Activated CD8-positive, alpha-beta T cell treated with anti-CD3 and anti-CD28 coated beads, Interleukin-2, amount 10 ng/mL, durations not matched to agents 7 days and 5 days (primary cell): ENCODE data around the gene RHOG. TPM values are rescaled to one million over a fixed set of nuclear protein-coding genes. Genes with fewer than 3 reads are reported as not detected.
A peak's percentile ranks its signal among the peaks of the same experiment; 100 is the strongest.
"Not testable (repeated sequence)": the region's sequence is repeated elsewhere in the genome, so short reads cannot be mapped to it uniquely, and the experiment has no call there.

Experiments
- ATAC-seq: fragments of 150-1000 bp; cut with Tn5 transposase; one replicate; pipeline ENCODE4 v1.10.0; 2021; ENCODE audit warnings: moderate library complexity
- CTCF ChIA-PET: fragments of 350-600 bp; sonication (Branson Sonifier 250); formaldehyde crosslinking; loops from one replicate; lab custom pipeline; 2021; ENCODE audit warnings: antibody characterized with exemption; lab: Charles Lee
- POLR2A ChIA-PET: fragments of 350-600 bp; sonication (Branson Sonifier 250); formaldehyde crosslinking; loops from one replicate; lab custom pipeline; 2021; ENCODE audit warnings: antibody characterized with exemption; lab: Charles Lee
- DNase-seq: peaks from one replicate; pipeline ENCODE4 v3.0.0-alpha.2; 2020
- H3K27ac Mint-ChIP-seq: one replicate; pipeline ENCODE4 v1.8.0; 2021; ENCODE audit warnings: mild to moderate bottlenecking, mixed read lengths
- H3K27me3 Mint-ChIP-seq: one replicate; pipeline ENCODE4 v1.8.0; 2021; ENCODE audit warnings: low read depth, mixed read lengths
- H3K36me3 Mint-ChIP-seq: one replicate; pipeline ENCODE4 v1.8.0; 2021; ENCODE audit warnings: low read depth, mixed read lengths
- H3K4me1 Mint-ChIP-seq: one replicate; pipeline ENCODE4 v1.8.0; 2021; ENCODE audit warnings: low read depth, mixed read lengths
- H3K4me3 Mint-ChIP-seq: one replicate; pipeline ENCODE4 v1.8.0; 2021; ENCODE audit warnings: mild to moderate bottlenecking, mixed read lengths
- H3K9me3 Mint-ChIP-seq: one replicate; pipeline ENCODE4 v1.8.0; 2022; ENCODE audit warnings: mixed read lengths; ENCODE audit not compliant: insufficient read depth
- total RNA-seq, 2 experiments: library from RNA; stranded (reverse); gene quantifications; one replicate each; pipeline ENCODE4 v1.2.3, GENCODE V29; 2021

Gene RHOG
- total RNA-seq, 2 experiments from 2014 or later: 173 to 191 TPM

DNA sequence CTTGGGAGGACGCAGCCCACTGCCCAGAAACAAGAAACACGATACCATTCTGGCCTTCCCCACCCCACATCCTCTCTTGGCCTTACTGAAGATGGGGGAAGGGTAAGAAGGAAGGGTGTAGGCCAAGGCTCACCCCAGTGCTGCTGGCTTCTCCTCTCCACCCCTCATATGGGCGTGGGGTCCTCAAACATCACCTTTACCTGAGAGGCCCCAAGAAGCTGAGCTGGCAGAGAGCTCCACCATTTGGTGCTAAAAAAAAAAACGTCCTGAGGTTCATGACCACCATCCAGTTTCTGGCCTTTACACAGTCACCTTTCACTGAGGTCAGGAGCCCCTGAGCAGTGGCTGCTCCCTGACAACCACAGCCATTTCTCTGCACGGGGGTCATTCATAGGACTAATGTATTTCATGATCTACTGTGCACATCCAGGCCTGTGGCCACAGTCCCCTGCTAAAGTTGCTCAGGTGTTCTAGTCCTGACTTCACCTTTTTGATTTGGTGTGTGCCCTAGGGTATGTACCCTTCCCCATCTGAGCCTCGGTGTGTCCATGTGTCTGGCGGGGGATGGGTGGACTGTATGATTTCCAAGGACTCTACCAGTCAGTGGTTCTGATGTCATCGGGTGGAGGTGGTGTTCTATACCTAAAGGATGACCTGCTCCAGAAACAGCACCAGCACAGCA, 15.1 kb downstream of the RHOG start:
- CTCF ChIA-PET: interaction anchor here (0.7 to 2.9 kb wide), 13 partner anchors 10 to 260 kb away, joined by 3 to 25 read pairs (median 4); partner anchors contain the start of genes PGAP2 and RHOG
- no peak overlapping the region for H3K4me3 Mint-ChIP-seq
- H3K9me3 Mint-ChIP-seq: no peaks in the 10 kb centered on the region
- H3K4me1 Mint-ChIP-seq: peaks cover 41% of the 10 kb centered on the region
- no peaks in the 10 kb centered on the region for H3K27me3 Mint-ChIP-seq
- H3K36me3 Mint-ChIP-seq: peaks cover 60% of the 10 kb centered on the region
- ATAC-seq: no peak
- no peak for DNase-seq
- H3K27ac Mint-ChIP-seq: peak overlapping the region; percentile 75
- POLR2A ChIA-PET: interaction anchor here (1.0 to 3.3 kb wide), 3 partner anchors 8 to 29 kb away, joined by 3 to 18 read pairs (median 4); partner anchors contain the start of gene RHOG

DNA sequence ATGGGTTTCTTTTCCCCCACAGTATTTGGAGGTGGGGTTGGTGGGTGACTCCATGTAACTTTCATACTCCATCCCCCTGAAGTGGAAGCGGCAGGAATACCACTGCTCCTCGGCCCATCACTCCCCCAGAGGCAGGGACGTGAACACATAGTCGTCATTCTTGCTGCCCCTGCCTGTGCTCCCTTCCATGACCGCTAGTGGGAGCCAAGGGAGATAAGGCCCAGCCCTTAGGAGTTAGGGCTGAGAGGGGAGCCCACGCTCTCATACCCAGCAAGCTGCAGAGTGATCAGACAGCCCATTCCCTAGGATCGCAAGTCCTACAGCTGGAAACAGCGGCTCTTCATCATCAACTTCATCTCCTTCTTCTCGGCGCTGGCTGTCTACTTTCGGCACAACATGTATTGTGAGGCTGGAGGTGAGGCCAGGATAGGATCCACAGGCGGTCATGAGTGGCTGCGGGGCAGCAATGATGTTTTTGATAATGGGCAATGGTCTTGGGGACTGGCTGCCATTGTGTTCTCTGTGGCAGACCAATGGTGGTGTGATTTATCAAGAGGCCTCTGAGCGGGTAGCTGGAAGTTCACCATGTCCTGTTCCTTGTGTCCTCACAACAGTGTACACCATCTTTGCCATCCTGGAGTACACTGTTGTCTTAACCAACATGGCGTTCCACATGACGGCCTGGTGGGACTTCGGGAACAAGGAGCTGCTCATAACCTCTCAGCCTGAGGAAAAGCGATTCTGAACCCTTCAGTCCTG, 15.9 kb downstream of the RHOG start:
- no peak overlapping the region for H3K4me3 Mint-ChIP-seq
- no peaks in the 10 kb centered on the region for H3K27me3 Mint-ChIP-seq
- peak overlapping the region; percentile 46 for H3K27ac Mint-ChIP-seq
- peak; percentile 93 for ATAC-seq
- CTCF ChIA-PET: interaction anchor here (0.7 to 2.9 kb wide), 13 partner anchors 8 to 261 kb away, joined by 3 to 25 read pairs (median 4); partner anchors contain the start of genes PGAP2 and RHOG
- peaks cover 54% of the 10 kb centered on the region for H3K36me3 Mint-ChIP-seq
- peak; percentile 87 for DNase-seq
- no peaks in the 10 kb centered on the region for H3K9me3 Mint-ChIP-seq
- peaks cover 38% of the 10 kb centered on the region for H3K4me1 Mint-ChIP-seq
- POLR2A ChIA-PET: interaction anchor here (1.0 to 3.3 kb wide), 3 partner anchors 9 to 30 kb away, joined by 3 to 18 read pairs (median 4); partner anchors contain the start of gene RHOG

DNA sequence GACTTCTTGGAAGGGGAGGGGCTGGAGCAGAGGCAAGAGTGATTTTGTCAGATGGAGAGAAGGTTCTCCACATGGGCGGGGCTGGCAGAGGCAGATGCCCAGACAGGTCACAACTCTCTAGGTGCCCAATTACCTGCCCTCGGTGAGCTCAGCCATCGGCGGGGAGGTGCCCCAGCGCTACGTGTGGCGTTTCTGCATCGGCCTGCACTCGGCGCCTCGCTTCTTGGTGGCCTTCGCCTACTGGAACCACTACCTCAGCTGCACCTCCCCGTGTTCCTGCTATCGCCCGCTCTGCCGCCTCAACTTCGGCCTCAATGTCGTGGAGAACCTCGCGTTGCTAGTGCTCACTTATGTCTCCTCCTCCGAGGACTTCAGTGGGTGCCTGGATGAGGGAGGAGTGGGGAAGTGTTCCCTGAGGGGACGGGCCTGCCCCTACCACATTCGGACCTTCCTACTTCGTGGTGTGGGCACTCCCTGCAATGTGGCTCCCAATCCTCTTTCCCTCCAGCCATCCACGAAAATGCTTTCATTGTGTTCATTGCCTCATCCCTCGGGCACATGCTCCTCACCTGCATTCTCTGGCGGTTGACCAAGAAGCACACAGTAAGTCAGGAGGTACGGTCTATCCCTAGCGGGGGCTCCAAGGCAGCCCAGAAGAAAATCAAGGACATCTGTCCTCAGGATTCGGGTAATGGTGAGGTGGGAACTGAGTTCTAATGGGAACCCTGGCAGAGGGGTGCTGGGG, 16.8 kb downstream of the RHOG start:
- H3K27ac Mint-ChIP-seq: peak overlapping the region; percentile 32
- ChIA-PET CTCF (interaction anchor here (1.0 to 2.9 kb wide), 8 partner anchors 12 to 249 kb away, joined by 3 to 25 read pairs (median 8); partner anchors contain the start of genes RHOG and STIM1), POLR2A (interaction anchor here (2.0 to 3.3 kb wide), 2 partner anchors 16 to 17 kb away, joined by 15 to 18 read pairs; partner anchors contain the start of gene RHOG)

DNA sequence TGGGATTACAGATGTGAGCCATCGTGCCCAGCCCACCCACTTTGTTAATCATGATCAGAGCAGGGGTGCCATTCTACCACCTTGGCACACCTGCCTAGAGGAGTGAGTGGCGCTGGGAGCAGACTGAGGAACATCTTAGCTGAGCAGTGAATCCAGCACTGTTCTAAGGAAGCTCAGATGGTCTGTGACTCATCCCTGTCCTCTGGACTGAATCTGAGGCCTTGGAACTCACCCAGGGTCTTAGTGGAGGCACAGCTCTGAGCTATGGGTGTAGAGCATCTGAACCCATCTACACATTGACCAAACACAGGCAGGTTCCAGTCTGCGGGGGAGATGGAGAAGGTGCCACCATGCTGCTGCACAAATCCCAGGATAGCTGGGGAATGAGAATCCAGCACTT, 17.5 kb downstream of the RHOG start:
- H3K4me1 Mint-ChIP-seq: peaks cover 38% of the 10 kb centered on the region
- H3K36me3 Mint-ChIP-seq: peaks cover 49% of the 10 kb centered on the region
- no peak for DNase-seq
- H3K27ac Mint-ChIP-seq: peak overlapping the region; percentile 1
- no peaks in the 10 kb centered on the region for H3K27me3 Mint-ChIP-seq
- ChIA-PET POLR2A (interaction anchor here (2.0 kb wide), 1 partner anchor 17 kb away, joined by 15 read pairs; the partner anchor contains the start of gene RHOG), CTCF (interaction anchor here (0.7 to 2.1 kb wide), 6 partner anchors 13 to 249 kb away, joined by 3 to 8 read pairs (median 4); partner anchors contain the start of genes RHOG and STIM1)
- H3K4me3 Mint-ChIP-seq: no peak overlapping the region
- no peak for ATAC-seq
- no peaks in the 10 kb centered on the region for H3K9me3 Mint-ChIP-seq

More for the DNA sequence above, 16.8 kb downstream of the RHOG start:
- no peak for ATAC-seq
- Mint-ChIP-seq H3K4me1 (peaks cover 38% of the 10 kb centered on the region), H3K36me3 (peaks cover 49% of the 10 kb centered on the region), H3K9me3 (no peaks in the 10 kb centered on the region), H3K27me3 (no peaks in the 10 kb centered on the region), H3K4me3 (no peak overlapping the region)
- no peak for DNase-seq

DNA sequence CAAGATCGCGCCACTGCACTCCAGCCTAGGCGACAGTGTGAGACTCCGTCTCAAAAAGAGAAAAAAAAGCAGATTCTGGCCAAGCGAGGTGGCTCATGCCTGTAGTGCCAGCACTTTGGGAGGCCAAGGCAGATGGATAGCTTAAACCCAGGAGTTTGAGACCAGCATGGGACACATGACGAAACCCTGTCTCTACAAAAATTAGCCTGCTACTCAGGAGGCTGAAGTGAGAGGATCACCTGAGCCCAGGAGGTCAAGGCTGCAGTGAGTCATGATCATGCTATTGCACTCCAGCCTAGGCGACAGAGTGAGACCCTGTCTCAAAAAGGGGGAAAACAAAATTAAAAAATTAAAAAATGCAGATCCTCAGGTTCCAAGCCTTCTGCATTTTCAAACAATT, 18.4 kb downstream of the RHOG start:
- no peaks in the 10 kb centered on the region for H3K9me3 Mint-ChIP-seq
- H3K4me3 Mint-ChIP-seq: no peak overlapping the region
- ATAC-seq: no peak
- H3K36me3 Mint-ChIP-seq: peaks cover 40% of the 10 kb centered on the region
- H3K27me3 Mint-ChIP-seq: no peaks in the 10 kb centered on the region
- POLR2A ChIA-PET: interaction anchor here (0.6 to 2.0 kb wide), 2 partner anchors 18 to 61 kb away, joined by 3 to 15 read pairs; partner anchors contain the start of gene RHOG
- DNase-seq: no peak
- CTCF ChIA-PET: interaction anchor here (0.7 to 2.1 kb wide), 3 partner anchors 14 to 27 kb away, joined by 3 to 8 read pairs (median 7); no protein-coding TSS in a partner anchor
- peaks cover 37% of the 10 kb centered on the region for H3K4me1 Mint-ChIP-seq
- no peak overlapping the region for H3K27ac Mint-ChIP-seq

DNA sequence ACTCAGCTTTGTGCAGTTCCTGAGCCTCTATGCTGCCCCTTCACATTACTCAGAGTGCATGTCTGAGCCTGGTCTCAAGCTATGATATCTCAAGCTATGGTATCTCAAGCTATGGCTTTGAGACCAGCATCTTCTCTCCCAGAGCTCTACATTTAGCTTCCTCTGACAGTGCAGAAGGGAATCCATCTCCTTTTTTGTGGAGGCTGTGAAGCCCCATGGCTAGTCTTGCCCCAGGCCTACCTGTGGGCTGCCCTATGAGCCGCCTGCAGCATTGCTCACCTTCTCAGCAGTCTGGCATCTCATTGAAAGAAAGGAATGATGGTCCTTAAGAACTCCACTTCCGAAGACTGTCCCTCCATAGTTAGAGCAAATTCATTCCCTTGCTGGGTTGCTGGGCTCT, 19.8 kb downstream of the RHOG start:
- Mint-ChIP-seq H3K4me1 (peaks cover 27% of the 10 kb centered on the region), H3K27me3 (no peaks in the 10 kb centered on the region), H3K4me3 (no peak overlapping the region), H3K36me3 (peaks cover 30% of the 10 kb centered on the region), H3K9me3 (no peaks in the 10 kb centered on the region), H3K27ac (no peak overlapping the region)
- ChIA-PET POLR2A (interaction anchor here (1.2 kb wide), 1 partner anchor 19 kb away, joined by 8 read pairs; no protein-coding TSS in a partner anchor), CTCF (interaction anchor here (0.6 to 6.6 kb wide), 5 partner anchors 12 to 252 kb away, joined by 3 to 42 read pairs (median 11); partner anchors contain the start of genes PGAP2, RHOG and STIM1)
- DNase-seq: no peak
- ATAC-seq: no peak

DNA sequence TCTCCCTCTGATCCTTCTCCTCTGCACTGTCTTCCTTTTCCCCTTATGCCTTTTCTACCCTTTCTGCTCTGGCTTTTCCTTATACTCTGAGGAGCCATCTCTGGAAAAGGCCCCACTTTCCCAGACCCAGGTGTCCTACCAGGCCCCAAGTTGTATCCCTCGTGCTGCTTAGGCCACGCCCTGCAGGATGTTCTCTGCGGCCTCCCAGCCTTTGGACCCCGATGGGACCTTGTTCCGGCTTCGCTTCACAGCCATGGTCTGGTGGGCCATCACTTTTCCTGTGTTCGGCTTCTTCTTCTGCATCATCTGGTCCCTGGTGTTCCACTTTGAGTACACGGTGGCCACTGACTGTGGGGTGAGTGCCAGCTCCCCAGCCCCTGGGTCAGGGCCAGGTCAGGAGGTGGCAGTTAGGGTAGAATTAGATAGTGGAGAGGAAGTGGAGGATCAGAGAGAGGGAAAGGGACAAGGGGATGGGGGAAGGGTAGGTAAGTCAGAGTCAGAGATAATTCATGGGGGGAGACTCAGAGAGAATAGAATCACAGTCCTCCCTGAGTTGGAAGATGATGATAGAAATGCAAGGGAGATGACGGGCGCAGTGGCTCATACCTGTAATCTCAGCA, 23.5 kb downstream of the RHOG start:
- Mint-ChIP-seq H3K9me3 (no peaks in the 10 kb centered on the region), H3K4me3 (no peak overlapping the region), H3K36me3 (peaks cover 4% of the 10 kb centered on the region), H3K4me1 (peaks cover 3% of the 10 kb centered on the region), H3K27me3 (no peaks in the 10 kb centered on the region), H3K27ac (peak overlapping the region; percentile 46)
- ATAC-seq (no peak), DNase-seq (no peak)
- POLR2A ChIA-PET: interaction anchor here (0.6 kb wide), 1 partner anchor 44 kb away, joined by 3 read pairs; no protein-coding TSS in a partner anchor
- CTCF ChIA-PET: interaction anchor here (1.5 to 6.6 kb wide), 3 partner anchors 8 to 37 kb away, joined by 4 to 42 read pairs (median 7); partner anchors contain the start of gene PGAP2

DNA sequence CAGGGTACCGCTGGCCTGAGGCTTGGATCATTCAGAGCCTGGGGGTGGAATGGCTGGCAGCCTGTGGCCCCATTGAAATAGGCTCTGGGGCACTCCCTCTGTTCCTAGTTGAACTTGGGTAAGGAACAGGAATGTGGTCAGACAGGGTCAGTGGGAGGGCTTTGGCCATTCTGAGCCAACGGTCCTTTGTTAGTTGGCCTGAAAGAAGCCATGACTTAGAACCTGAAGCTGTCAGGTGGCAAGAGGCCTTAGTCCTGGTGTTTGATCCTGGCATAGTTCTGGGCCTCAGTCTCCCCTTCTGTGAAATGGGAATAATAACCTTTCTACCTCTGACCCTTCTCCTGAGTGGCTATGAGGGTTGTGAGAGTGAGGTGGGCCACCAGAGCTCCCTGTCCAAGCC, 24.1 kb downstream of the RHOG start:
- no peaks in the 10 kb centered on the region for H3K9me3 Mint-ChIP-seq
- ChIA-PET POLR2A (interaction anchor here (0.6 kb wide), 1 partner anchor 44 kb away, joined by 3 read pairs; no protein-coding TSS in a partner anchor), CTCF (interaction anchor here (1.0 to 6.6 kb wide), 5 partner anchors 8 to 37 kb away, joined by 3 to 42 read pairs (median 4); partner anchors contain the start of gene PGAP2)
- DNase-seq: no peak
- H3K27ac Mint-ChIP-seq: no peak overlapping the region
- H3K27me3 Mint-ChIP-seq: no peaks in the 10 kb centered on the region
- no peak for ATAC-seq
- H3K4me1 Mint-ChIP-seq: peaks cover 3% of the 10 kb centered on the region
- peaks cover 4% of the 10 kb centered on the region for H3K36me3 Mint-ChIP-seq
- no peak overlapping the region for H3K4me3 Mint-ChIP-seq

DNA sequence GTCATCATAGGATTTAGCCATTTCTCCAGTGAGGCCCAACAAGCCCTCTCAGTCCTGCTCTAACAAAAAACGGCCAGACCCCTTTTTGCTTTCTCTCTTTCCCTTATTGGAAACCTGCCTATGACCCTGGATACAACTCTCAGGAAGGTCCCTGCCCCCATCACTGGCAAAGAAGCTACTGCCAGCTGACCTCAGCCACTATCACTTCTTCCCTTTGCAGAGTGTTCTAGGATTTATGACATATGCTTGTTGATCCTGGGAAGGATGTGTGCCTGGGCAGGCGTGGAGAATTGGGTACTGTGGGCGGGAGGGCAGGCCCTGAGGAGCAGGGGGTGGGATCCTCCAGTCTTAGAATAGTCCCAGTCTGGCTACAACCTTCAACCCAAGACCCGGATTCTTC, 24.9 kb downstream of the RHOG start:
- Mint-ChIP-seq H3K4me1 (peaks cover 3% of the 10 kb centered on the region), H3K4me3 (no peak overlapping the region), H3K36me3 (peaks cover 4% of the 10 kb centered on the region), H3K27me3 (no peaks in the 10 kb centered on the region), H3K27ac (peak overlapping the region; percentile 1), H3K9me3 (no peaks in the 10 kb centered on the region)
- POLR2A ChIA-PET: no interaction called here
- no peak for DNase-seq
- CTCF ChIA-PET: interaction anchor here (1.0 to 6.6 kb wide), 5 partner anchors 7 to 38 kb away, joined by 3 to 42 read pairs (median 4); partner anchors contain the start of gene PGAP2
- no peak for ATAC-seq

DNA sequence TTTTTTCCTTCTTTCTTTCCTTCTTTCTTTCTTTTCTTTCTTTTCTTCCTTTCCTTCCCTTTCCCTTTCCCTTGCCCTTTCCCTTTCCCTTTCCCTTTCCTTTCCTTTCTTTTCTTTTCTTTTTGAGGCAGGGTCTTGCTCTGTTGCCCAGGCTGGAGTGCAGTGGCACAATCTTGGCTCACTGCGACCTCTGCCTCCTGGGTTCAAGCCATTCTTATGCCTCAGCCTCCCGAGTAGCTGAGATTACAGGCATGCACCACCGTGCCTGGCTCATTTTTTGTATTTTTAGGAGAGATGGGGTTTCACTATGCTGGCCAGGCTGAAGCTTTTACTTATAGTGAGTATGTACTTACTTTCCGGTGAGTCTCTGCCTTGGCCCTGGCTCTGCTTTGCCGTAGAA, 25.9 kb downstream of the RHOG start:
- DNase-seq, H3K36me3 Mint-ChIP-seq, H3K4me3 Mint-ChIP-seq, H3K27ac Mint-ChIP-seq, H3K27me3 Mint-ChIP-seq, POLR2A ChIA-PET, ATAC-seq, H3K4me1 Mint-ChIP-seq, H3K9me3 Mint-ChIP-seq: not testable (repeated sequence)
- CTCF ChIA-PET: interaction anchor here (1.6 to 2.0 kb wide), 2 partner anchors 10 to 40 kb away, joined by 6 to 8 read pairs; no protein-coding TSS in a partner anchor
